ENCODE results near the gene SMARCAL1. TPM values are rescaled to one million over a fixed set of nuclear protein-coding genes. Genes with fewer than 3 reads are reported as not detected.

The SMARCAL1 gene
- total RNA-seq, 1 experiment from 2014 or later = 20.9 TPM

GRCh38 chr2:216373896-216374295, 38.4 kb upstream of the SMARCAL1 start:
- Mint-ChIP-seq H3K27me3 (ENCODE audit: low read depth) (peaks cover 64% of the 10 kb centered on the region), H3K4me1 (peaks cover 22% of the 10 kb centered on the region), H3K27ac (no peak overlapping the region), H3K9me3 (no peaks in the 10 kb centered on the region), H3K36me3 (no peaks in the 10 kb centered on the region), H3K4me3 (no peak overlapping the region)
- ChIA-PET POLR2A (no interaction called here), CTCF (no interaction called here)
- DNase-seq (ENCODE audit: low spot score) (no peak), ATAC-seq (no peak)
- no peak for TF ChIP-seq RORB (CRISPR knock-in tag; IDR thresholded peaks at IDR 0.05)
- TF ChIP-seq NR3C1 (CRISPR knock-in tag; conservative IDR thresholded peaks at IDR 0.05; ENCODE audit: low read depth) = no peak
- TF ChIP-seq TEAD1 (CRISPR knock-in tag; IDR thresholded peaks at IDR 0.05) = no peak
- TF ChIP-seq ZMAT4 (CRISPR knock-in tag; IDR thresholded peaks at IDR 0.05) = no peak
- no peak for TF ChIP-seq ZNF425 (CRISPR knock-in tag; conservative IDR thresholded peaks at IDR 0.05)
- no peak for TF ChIP-seq ATF1 (CRISPR knock-in tag; IDR thresholded peaks at IDR 0.05)
- TF ChIP-seq SMAD3 (CRISPR knock-in tag; IDR thresholded peaks at IDR 0.05; ENCODE audit: borderline replicate concordance) = no peak

- ChIA-PET POLR2A (no interaction called here), CTCF (interaction anchor here (1.4 kb wide), 1 partner anchor 86 kb away, joined by 4 read pairs; no protein-coding TSS in a partner anchor)
- Mint-ChIP-seq H3K27ac (no peak overlapping the region), H3K4me1 (peaks cover 18% of the 10 kb centered on the region), H3K4me3 (no peak overlapping the region), H3K36me3 (no peaks in the 10 kb centered on the region), H3K9me3 (no peaks in the 10 kb centered on the region), H3K27me3 (ENCODE audit: low read depth) (peaks cover 51% of the 10 kb centered on the region)
- ATAC-seq (no peak), DNase-seq (ENCODE audit: low spot score) (no peak)
- TF ChIP-seq ZNF416 (CRISPR knock-in tag; IDR thresholded peaks at IDR 0.05) (no peak), HMGA2 (CRISPR knock-in tag; IDR thresholded peaks at IDR 0.05) (no peak), FOXJ3 (CRISPR knock-in tag; IDR thresholded peaks at IDR 0.05; ENCODE audit: borderline replicate concordance) (no peak), USF1 (CRISPR knock-in tag; IDR thresholded peaks at IDR 0.05) (no peak), ARID4B (CRISPR knock-in tag; IDR thresholded peaks at IDR 0.05; ENCODE audit: borderline replicate concordance) (no peak), GTF2I (CRISPR knock-in tag; conservative IDR thresholded peaks at IDR 0.05) (no peak)
These were observed 37.0 kb upstream of the SMARCAL1 start for GRCh38 chr2:216375286-216375685.

- ATAC-seq (no peak), DNase-seq (ENCODE audit: low spot score) (no peak)
- POLR2A ChIA-PET = no interaction called here
- H3K36me3 Mint-ChIP-seq = no peaks in the 10 kb centered on the region
- peaks cover 6% of the 10 kb centered on the region for H3K9me3 Mint-ChIP-seq
- no peaks in the 10 kb centered on the region for H3K4me1 Mint-ChIP-seq
- peaks cover 17% of the 10 kb centered on the region for H3K27me3 Mint-ChIP-seq (ENCODE audit: low read depth)
- no peak overlapping the region for H3K4me3 Mint-ChIP-seq
- TF ChIP-seq ZBTB43 (CRISPR knock-in tag; IDR thresholded peaks at IDR 0.05) = no peak
- TF ChIP-seq FOXJ3 (CRISPR knock-in tag; IDR thresholded peaks at IDR 0.05; ENCODE audit: borderline replicate concordance) = no peak
- no peak for TF ChIP-seq E2F5 (CRISPR knock-in tag; IDR thresholded peaks at IDR 0.05)
- no peak for TF ChIP-seq ZNF281 (CRISPR knock-in tag; IDR thresholded peaks at IDR 0.05)
- no peak for TF ChIP-seq ZNF232 (CRISPR knock-in tag; IDR thresholded peaks at IDR 0.05)
- no peak for TF ChIP-seq TEAD1 (CRISPR knock-in tag; IDR thresholded peaks at IDR 0.05)
- TF ChIP-seq ZNF263 (CRISPR knock-in tag; IDR thresholded peaks at IDR 0.05; ENCODE audit: low read depth) = no peak
- TF ChIP-seq TP53 (CRISPR knock-in tag; IDR thresholded peaks at IDR 0.05) = no peak
- CTCF ChIA-PET = no interaction called here
- no peak overlapping the region for H3K27ac Mint-ChIP-seq
These were observed 32.3 kb upstream of the SMARCAL1 start for GRCh38 chr2:216379977-216380376.
